ENCODE data around the gene RTN4R.

- TF ChIP-seq ZNF274 (IDR thresholded peaks at IDR 0.05; ENCODE audit: borderline replicate concordance, extremely low read depth, low read length) (no peak), CREB1 (IDR thresholded peaks at IDR 0.05) (no peak)
These were observed 23.1 kb upstream of the RTN4R start for GRCh38 chr22:20291249-20291586.

Data from H1 (cell line).